ENCODE data around the gene CAMSAP1. TPM values are rescaled to one million over a fixed set of nuclear protein-coding genes. Genes with fewer than 3 reads are reported as not detected.

Gene CAMSAP1
- total RNA-seq, 1 experiment from 2014 or later = 24.8 TPM

DNA sequence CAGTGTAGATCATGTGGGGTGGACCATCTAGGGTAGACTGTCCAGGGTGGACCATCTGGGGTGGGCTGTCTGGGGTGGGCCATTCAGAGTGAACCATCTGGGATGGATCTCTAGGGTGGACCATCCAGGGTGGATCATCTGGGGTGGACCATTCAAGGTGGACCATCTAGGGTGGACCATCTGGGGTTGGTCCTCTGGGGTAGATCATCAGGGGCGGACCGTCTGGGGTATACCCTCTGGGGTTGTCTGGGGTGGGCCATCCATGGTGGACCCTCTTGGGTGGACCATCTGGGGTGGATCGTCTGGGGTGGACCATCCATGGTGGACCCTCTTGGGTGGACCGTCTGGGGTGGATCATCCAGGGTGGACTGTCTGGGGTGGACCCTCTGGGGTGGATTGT lies 141.1 kb downstream of the CAMSAP1 start:
- in situ Hi-C loops (cut with HindIII; ENCODE audit: low pct_unique_long_range_greater_than_20kb, low sequenced_read_pairs) = no loop called here
- DNase-seq (ENCODE audit: low read depth, low spot score) (no peak), ATAC-seq (no peak)
- Histone ChIP-seq H3K27ac (ENCODE audit: low read length) (no peak overlapping the region), H3K4me1 (ENCODE audit: control insufficient read depth, insufficient read depth, low read length) (no peaks in the 10 kb centered on the region), H3K4me3 (ENCODE audit: low read depth in 2 of 2, low read length in 2 of 2) (no peak overlapping the region), H3K27me3 (ENCODE audit: control insufficient read depth, insufficient read depth, low read length) (no peaks in the 10 kb centered on the region), H3K36me3 (ENCODE audit: control insufficient read depth, insufficient read depth, low read length) (no peaks in the 10 kb centered on the region), H3K9me3 (ENCODE audit: control insufficient read depth, insufficient read depth, low read depth, low read length) (no peaks in the 10 kb centered on the region)
- ChIA-PET CTCF (no interaction called here), POLR2A (no interaction called here)
- BruUV-seq (replicated peaks) = no TSS peak
- TF ChIP-seq, protein P1, sequence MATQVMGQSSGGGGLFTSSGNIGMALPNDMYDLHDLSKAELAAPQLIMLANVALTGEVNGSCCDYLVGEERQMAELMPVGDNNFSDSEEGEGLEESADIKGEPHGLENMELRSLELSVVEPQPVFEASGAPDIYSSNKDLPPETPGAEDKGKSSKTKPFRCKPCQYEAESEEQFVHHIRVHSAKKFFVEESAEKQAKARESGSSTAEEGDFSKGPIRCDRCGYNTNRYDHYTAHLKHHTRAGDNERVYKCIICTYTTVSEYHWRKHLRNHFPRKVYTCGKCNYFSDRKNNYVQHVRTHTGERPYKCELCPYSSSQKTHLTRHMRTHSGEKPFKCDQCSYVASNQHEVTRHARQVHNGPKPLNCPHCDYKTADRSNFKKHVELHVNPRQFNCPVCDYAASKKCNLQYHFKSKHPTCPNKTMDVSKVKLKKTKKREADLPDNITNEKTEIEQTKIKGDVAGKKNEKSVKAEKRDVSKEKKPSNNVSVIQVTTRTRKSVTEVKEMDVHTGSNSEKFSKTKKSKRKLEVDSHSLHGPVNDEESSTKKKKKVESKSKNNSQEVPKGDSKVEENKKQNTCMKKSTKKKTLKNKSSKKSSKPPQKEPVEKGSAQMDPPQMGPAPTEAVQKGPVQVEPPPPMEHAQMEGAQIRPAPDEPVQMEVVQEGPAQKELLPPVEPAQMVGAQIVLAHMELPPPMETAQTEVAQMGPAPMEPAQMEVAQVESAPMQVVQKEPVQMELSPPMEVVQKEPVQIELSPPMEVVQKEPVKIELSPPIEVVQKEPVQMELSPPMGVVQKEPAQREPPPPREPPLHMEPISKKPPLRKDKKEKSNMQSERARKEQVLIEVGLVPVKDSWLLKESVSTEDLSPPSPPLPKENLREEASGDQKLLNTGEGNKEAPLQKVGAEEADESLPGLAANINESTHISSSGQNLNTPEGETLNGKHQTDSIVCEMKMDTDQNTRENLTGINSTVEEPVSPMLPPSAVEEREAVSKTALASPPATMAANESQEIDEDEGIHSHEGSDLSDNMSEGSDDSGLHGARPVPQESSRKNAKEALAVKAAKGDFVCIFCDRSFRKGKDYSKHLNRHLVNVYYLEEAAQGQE (IDR thresholded peaks at IDR 0.05; ENCODE audit: insufficient read depth in 1 of 2, low read depth in 2 of 2, low read length in 1 of 2) = no peak
- no peak for TF ChIP-seq TCF7L2 (IDR thresholded peaks at IDR 0.05; ENCODE audit: low read depth, low read length)
- TF ChIP-seq POLR2AphosphoS5 (IDR thresholded peaks at IDR 0.05; ENCODE audit: low read depth, low read length) = no peak
- TF ChIP-seq, protein P2, sequence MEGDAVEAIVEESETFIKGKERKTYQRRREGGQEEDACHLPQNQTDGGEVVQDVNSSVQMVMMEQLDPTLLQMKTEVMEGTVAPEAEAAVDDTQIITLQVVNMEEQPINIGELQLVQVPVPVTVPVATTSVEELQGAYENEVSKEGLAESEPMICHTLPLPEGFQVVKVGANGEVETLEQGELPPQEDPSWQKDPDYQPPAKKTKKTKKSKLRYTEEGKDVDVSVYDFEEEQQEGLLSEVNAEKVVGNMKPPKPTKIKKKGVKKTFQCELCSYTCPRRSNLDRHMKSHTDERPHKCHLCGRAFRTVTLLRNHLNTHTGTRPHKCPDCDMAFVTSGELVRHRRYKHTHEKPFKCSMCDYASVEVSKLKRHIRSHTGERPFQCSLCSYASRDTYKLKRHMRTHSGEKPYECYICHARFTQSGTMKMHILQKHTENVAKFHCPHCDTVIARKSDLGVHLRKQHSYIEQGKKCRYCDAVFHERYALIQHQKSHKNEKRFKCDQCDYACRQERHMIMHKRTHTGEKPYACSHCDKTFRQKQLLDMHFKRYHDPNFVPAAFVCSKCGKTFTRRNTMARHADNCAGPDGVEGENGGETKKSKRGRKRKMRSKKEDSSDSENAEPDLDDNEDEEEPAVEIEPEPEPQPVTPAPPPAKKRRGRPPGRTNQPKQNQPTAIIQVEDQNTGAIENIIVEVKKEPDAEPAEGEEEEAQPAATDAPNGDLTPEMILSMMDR (IDR thresholded peaks at IDR 0.05) = no peak
- TF ChIP-seq SIN3A (IDR thresholded peaks at IDR 0.05; ENCODE audit: borderline replicate concordance, insufficient read depth, low read depth, low read length) = no peak
- intact Hi-C loops (cut with micrococcal nuclease; ENCODE audit: unreplicated experiment) = no loop called here

- intact Hi-C loops (cut with micrococcal nuclease; ENCODE audit: unreplicated experiment) (no loop called here), in situ Hi-C loops (cut with HindIII; ENCODE audit: low pct_unique_long_range_greater_than_20kb, low sequenced_read_pairs) (no loop called here)
- H3K36me3 ChIP-seq (ENCODE audit: control insufficient read depth, insufficient read depth, low read length) = no peaks in the 10 kb centered on the region
- no peak overlapping the region for H3K27ac ChIP-seq (ENCODE audit: low read length)
- no TSS peak for BruUV-seq (replicated peaks)
- no peaks in the 10 kb centered on the region for H3K9me3 ChIP-seq (ENCODE audit: control insufficient read depth, insufficient read depth, low read depth, low read length)
- no peak overlapping the region for H3K4me3 ChIP-seq (ENCODE audit: low read depth in 2 of 2, low read length in 2 of 2)
- CTCF ChIA-PET = no interaction called here
- H3K27me3 ChIP-seq (ENCODE audit: control insufficient read depth, insufficient read depth, low read length) = no peaks in the 10 kb centered on the region
- POLR2A ChIA-PET = interaction anchor here (0.6 kb wide), 1 partner anchor 37 kb away, joined by 3 read pairs; no protein-coding TSS in a partner anchor
- H3K4me1 ChIP-seq (ENCODE audit: control insufficient read depth, insufficient read depth, low read length) = no peaks in the 10 kb centered on the region
- ATAC-seq (no peak), DNase-seq (ENCODE audit: low read depth, low spot score) (no peak)
- TF ChIP-seq, protein P2 (IDR thresholded peaks at IDR 0.05) = no peak
- no peak for TF ChIP-seq TCF7L2 (IDR thresholded peaks at IDR 0.05; ENCODE audit: low read depth, low read length)
- TF ChIP-seq, protein P1 (IDR thresholded peaks at IDR 0.05; ENCODE audit: insufficient read depth in 1 of 2, low read depth in 2 of 2, low read length in 1 of 2) = no peak
- TF ChIP-seq SIN3A (IDR thresholded peaks at IDR 0.05; ENCODE audit: borderline replicate concordance, insufficient read depth, low read depth, low read length) = no peak
- no peak for TF ChIP-seq POLR2AphosphoS5 (IDR thresholded peaks at IDR 0.05; ENCODE audit: low read depth, low read length)
Measured at GRCh38 chr9:135765416-135765815, 141.9 kb downstream of the CAMSAP1 start.
